HepG2 (cell line): ENCODE data around the gene TACC3. TPM values are rescaled to one million over a fixed set of nuclear protein-coding genes. Genes with fewer than 3 reads are reported as not detected.
A peak's percentile ranks its signal among the peaks of the same experiment; 100 is the strongest.

Experiments
- GABPB1 ChIP-seq: IDR thresholded peaks from 2 replicates; pipeline ENCODE4 v1.6.1; 2016; ENCODE audit warnings: mild to moderate bottlenecking, missing genetic modification reagents, moderate library complexity, missing compliant biosample characterization
- HDAC2 ChIP-seq: sonication (generic); formaldehyde crosslinking; IDR thresholded peaks from 2 replicates; pipeline ENCODE4 v1.4.0; 2020; ENCODE audit warnings: missing genetic modification reagents
- ISL2 ChIP-seq: sonication (generic); formaldehyde crosslinking; IDR thresholded peaks from 2 replicates; pipeline ENCODE4 v1.5.0; 2020; ENCODE audit warnings: missing genetic modification reagents
- MBD4 ChIP-seq: IDR thresholded peaks from 2 replicates; pipeline ENCODE4 v1.6.1; 2012; ENCODE audit warnings: low read length, inconsistent platforms, borderline replicate concordance
- NR2F6 ChIP-seq, 2 experiments: IDR thresholded peaks; 2 replicates each; pipeline ENCODE4 v1.6.1; 2016; ENCODE audit warnings: antibody characterized with exemption in 1 of 2, mild to moderate bottlenecking in 1 of 2
- NRL ChIP-seq: sonication (generic); formaldehyde crosslinking; IDR thresholded peaks from 2 replicates; pipeline ENCODE4 v1.5.0; 2020; ENCODE audit warnings: missing genetic modification reagents, mild to moderate bottlenecking, moderate library complexity, borderline replicate concordance
- PAF1 ChIP-seq: IDR thresholded peaks from 2 replicates; pipeline ENCODE4 v1.6.1; 2016; ENCODE audit warnings: missing genetic modification reagents, missing compliant biosample characterization
- PAWR ChIP-seq: sonication (generic); formaldehyde crosslinking; IDR thresholded peaks from 2 replicates; pipeline ENCODE4 v1.4.0; 2020; ENCODE audit warnings: missing genetic modification reagents, mild to moderate bottlenecking, borderline replicate concordance
- PCBP1 ChIP-seq: fragments of 200-400 bp; formaldehyde crosslinking; IDR thresholded peaks from 2 replicates; pipeline ENCODE4 v1.6.1; 2017; ENCODE audit warnings: mild to moderate bottlenecking, low read depth, low read length, borderline replicate concordance
- PHF20 ChIP-seq: sonication (generic); formaldehyde crosslinking; IDR thresholded peaks from 2 replicates; pipeline ENCODE4 v1.5.0; 2020; ENCODE audit warnings: mild to moderate bottlenecking, missing genetic modification reagents
- TCF12 ChIP-seq, 2 experiments: fragments of 450-650 bp in 1 of 2; sonication (generic) in 1 of 2; formaldehyde crosslinking in 1 of 2; IDR thresholded peaks; 2 replicates each; pipeline versions ENCODE4 v1.6.1 to v1.8.0; 2017 to 2022; ENCODE audit warnings: antibody characterized with exemption in 1 of 2, mild to moderate bottlenecking in 1 of 2, missing genetic modification reagents in 1 of 2, moderate library complexity in 1 of 2
- ZC3H13 ChIP-seq: sonication (generic); formaldehyde crosslinking; IDR thresholded peaks from 2 replicates; pipeline ENCODE4 v1.8.1; 2023; ENCODE audit warnings: mild to moderate bottlenecking, missing genetic modification reagents, moderate library complexity
- ZFP41 ChIP-seq: sonication (generic); formaldehyde crosslinking; IDR thresholded peaks from 2 replicates; pipeline ENCODE4 v1.4.0; 2020; ENCODE audit warnings: mild to moderate bottlenecking, missing genetic modification reagents, borderline replicate concordance
- ZNF350 ChIP-seq: sonication (generic); formaldehyde crosslinking; IDR thresholded peaks from 2 replicates; pipeline ENCODE4 v1.4.0; 2020; ENCODE audit warnings: mild to moderate bottlenecking, low read depth, missing genetic modification reagents, borderline replicate concordance
- ZNF616 ChIP-seq: sonication (generic); formaldehyde crosslinking; IDR thresholded peaks from 2 replicates; pipeline ENCODE4 v1.5.0; 2020; ENCODE audit warnings: low read depth, mild to moderate bottlenecking, missing genetic modification reagents
- ZNF75D ChIP-seq: sonication (generic); formaldehyde crosslinking; IDR thresholded peaks from 2 replicates; pipeline ENCODE4 v1.8.1; 2023; ENCODE audit warnings: missing genetic modification reagents, mild to moderate bottlenecking, borderline replicate concordance
- ZNF790 ChIP-seq: sonication (generic); formaldehyde crosslinking; IDR thresholded peaks from 2 replicates; pipeline ENCODE4 v1.8.0; 2022; ENCODE audit warnings: missing genetic modification reagents, mild to moderate bottlenecking, borderline replicate concordance
- polyA plus RNA-seq, 8 experiments: library from polyadenylated mRNA; depleted of rRNA in 3 of 8; stranded (reverse) in 7 of 8; unstranded in 1 of 8; fragments of >200 nt; fragmentation: Illumina TruSeq in 4 of 8; extraction: Trizol in 4 of 8; gene quantifications; 2 replicates each; pipeline versions ENCODE4 v1.2.1 to v1.2.3, GENCODE V29; 2011 to 2016; ENCODE audit warnings: low read depth in 4 of 8, missing spikeins in 1 of 8, mixed read lengths in 1 of 8; ENCODE audit not compliant: insufficient read depth in 1 of 8
- total RNA-seq, 5 experiments: library from RNA; depleted of rRNA; stranded (reverse); fragments of >200 nt; fragmentation: Illumina TruSeq; extraction: Trizol; gene quantifications; 2 replicates each; pipeline ENCODE4 v1.2.3, GENCODE V29; 2016; ENCODE audit warnings: low read depth in 1 of 5
- TF ChIP-seq, protein P1 (sequence below): sonication (generic); formaldehyde crosslinking; IDR thresholded peaks from one replicate; pipeline ENCODE4 v1.5.1; 2020; ENCODE audit warnings: mild to moderate bottlenecking, missing genetic modification reagents; ENCODE audit errors: not compliant biosample characterization

The TACC3 gene
- total and polyA plus RNA-seq, 2 of the 13 experiments (the other 11 are each of a cell fraction or from before 2014, with no cell fraction given) = 20.3 to 21.2 TPM

DNA sequence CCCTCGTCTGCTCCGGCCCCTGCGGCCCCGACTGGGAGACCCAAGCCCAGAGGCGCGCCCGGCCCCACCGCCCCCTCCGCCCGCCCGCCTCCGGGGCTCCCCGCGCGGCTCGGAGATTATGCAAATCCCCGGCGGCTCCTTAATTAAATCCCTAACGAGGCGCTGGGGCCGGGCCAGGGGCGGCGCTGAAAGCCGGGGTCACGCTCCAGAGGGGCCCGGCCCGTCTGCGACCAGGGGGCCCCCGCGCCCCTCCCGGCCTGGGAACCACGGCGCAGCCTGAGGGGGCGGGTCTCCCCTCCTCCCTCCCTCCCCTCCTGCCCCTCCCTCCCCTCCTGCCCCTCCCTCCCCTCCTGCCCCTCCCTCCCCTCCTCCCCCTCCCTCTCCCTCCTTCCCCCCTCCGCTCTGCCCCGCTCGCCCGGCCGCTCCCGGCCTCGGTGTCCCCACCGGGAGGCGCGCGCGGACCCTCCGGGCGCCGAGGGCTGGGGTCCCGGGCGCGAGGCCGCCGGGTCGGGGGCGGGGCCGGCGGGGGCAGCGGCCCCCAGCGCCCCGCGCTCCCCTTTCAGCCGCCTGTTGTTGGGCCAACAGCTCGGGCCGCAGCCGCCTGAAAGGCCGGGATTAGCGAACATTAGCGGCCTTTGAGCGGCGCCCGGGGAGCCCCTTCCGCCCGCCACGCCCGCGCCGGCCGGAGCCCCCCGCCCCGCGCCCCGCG, 45.9 kb downstream of the TACC3 start (continued):
- TF ChIP-seq, protein P1, sequence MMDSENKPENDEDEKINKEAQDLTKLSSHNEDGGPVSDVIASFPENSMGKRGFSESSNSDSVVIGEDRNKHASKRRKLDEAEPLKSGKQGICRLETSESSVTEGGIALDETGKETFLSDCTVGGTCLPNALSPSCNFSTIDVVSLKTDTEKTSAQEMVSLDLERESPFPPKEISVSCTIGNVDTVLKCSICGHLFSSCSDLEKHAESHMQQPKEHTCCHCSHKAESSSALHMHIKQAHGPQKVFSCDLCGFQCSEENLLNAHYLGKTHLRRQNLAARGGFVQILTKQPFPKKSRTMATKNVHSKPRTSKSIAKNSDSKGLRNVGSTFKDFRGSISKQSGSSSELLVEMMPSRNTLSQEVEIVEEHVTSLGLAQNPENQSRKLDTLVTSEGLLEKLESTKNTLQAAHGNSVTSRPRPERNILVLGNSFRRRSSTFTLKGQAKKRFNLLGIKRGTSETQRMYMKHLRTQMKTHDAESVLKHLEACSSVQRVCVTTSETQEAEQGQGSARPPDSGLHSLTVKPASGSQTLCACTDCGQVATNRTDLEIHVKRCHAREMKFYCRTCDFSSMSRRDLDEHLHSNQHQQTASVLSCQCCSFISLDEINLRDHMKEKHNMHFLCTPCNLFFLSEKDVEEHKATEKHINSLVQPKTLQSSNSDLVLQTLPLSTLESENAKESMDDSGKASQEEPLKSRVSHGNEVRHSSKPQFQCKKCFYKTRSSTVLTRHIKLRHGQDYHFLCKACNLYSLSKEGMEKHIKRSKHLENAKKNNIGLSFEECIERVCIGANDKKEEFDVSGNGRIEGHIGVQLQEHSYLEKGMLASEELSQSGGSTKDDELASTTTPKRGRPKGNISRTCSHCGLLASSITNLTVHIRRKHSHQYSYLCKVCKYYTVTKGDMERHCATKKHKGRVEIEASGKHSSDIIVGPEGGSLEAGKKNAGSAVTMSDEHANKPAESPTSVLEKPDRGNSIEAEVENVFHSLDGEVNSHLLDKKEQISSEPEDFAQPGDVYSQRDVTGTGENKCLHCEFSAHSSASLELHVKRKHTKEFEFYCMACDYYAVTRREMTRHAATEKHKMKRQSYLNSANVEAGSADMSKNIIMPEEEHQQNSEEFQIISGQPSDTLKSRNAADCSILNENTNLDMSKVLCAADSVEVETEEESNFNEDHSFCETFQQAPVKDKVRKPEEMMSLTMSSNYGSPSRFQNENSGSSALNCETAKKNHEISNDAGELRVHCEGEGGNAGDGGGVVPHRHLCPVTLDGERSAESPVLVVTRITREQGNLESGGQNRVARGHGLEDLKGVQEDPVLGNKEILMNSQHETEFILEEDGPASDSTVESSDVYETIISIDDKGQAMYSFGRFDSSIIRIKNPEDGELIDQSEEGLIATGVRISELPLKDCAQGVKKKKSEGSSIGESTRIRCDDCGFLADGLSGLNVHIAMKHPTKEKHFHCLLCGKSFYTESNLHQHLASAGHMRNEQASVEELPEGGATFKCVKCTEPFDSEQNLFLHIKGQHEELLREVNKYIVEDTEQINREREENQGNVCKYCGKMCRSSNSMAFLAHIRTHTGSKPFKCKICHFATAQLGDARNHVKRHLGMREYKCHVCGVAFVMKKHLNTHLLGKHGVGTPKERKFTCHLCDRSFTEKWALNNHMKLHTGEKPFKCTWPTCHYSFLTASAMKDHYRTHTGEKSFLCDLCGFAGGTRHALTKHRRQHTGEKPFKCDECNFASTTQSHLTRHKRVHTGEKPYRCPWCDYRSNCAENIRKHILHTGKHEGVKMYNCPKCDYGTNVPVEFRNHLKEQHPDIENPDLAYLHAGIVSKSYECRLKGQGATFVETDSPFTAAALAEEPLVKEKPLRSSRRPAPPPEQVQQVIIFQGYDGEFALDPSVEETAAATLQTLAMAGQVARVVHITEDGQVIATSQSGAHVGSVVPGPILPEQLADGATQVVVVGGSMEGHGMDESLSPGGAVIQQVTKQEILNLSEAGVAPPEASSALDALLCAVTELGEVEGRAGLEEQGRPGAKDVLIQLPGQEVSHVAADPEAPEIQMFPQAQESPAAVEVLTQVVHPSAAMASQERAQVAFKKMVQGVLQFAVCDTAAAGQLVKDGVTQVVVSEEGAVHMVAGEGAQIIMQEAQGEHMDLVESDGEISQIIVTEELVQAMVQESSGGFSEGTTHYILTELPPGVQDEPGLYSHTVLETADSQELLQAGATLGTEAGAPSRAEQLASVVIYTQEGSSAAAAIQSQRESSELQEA (CRISPR knock-in tag) = no peak
- TF ChIP-seq GABPB1 (no peak), ISL2 (CRISPR knock-in tag) (no peak), MBD4 (no peak), ZNF75D (no peak), PHF20 (CRISPR knock-in tag) (no peak), ZNF790 (CRISPR knock-in tag) (no peak), ZNF350 (CRISPR knock-in tag) (no peak), NR2F6 (IDR thresholded peaks at IDR 0.05) (no peak), NR2F6 (CRISPR knock-in tag; IDR thresholded peaks at IDR 0.05) (peak; percentile 56; the same call in 1 of the 2 replicates), NRL (CRISPR knock-in tag) (no peak), PCBP1 (0 out of 2 replicates have a peak, but pooled peaks have one; percentile 54), ZFP41 (no peak), TCF12 (IDR thresholded peaks at IDR 0.05) (no peak), TCF12 (CRISPR knock-in tag; IDR thresholded peaks at IDR 0.05) (peak; percentile 13; the same call in 1 of the 2 replicates), PAF1 (CRISPR knock-in tag) (no peak), PAWR (CRISPR knock-in tag) (no peak), ZNF616 (CRISPR knock-in tag) (no peak), ZC3H13 (CRISPR knock-in tag) (0 out of 2 replicates have a peak, but pooled peaks have one; percentile 2), HDAC2 (CRISPR knock-in tag) (no peak)
